ENCODE measurements around the gene LAMA2.

- TF ChIP-seq, protein P1, sequence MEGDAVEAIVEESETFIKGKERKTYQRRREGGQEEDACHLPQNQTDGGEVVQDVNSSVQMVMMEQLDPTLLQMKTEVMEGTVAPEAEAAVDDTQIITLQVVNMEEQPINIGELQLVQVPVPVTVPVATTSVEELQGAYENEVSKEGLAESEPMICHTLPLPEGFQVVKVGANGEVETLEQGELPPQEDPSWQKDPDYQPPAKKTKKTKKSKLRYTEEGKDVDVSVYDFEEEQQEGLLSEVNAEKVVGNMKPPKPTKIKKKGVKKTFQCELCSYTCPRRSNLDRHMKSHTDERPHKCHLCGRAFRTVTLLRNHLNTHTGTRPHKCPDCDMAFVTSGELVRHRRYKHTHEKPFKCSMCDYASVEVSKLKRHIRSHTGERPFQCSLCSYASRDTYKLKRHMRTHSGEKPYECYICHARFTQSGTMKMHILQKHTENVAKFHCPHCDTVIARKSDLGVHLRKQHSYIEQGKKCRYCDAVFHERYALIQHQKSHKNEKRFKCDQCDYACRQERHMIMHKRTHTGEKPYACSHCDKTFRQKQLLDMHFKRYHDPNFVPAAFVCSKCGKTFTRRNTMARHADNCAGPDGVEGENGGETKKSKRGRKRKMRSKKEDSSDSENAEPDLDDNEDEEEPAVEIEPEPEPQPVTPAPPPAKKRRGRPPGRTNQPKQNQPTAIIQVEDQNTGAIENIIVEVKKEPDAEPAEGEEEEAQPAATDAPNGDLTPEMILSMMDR (IDR thresholded peaks at IDR 0.05): no peak
- no peak for TF ChIP-seq SIN3A (IDR thresholded peaks at IDR 0.05; ENCODE audit: borderline replicate concordance, insufficient read depth, low read depth, low read length)
- TF ChIP-seq TCF7L2 (IDR thresholded peaks at IDR 0.05; ENCODE audit: low read depth, low read length): no peak
- no peak for TF ChIP-seq POLR2AphosphoS5 (IDR thresholded peaks at IDR 0.05; ENCODE audit: low read depth, low read length)
Measured at GRCh38 chr6:129089357-129089756, 206.4 kb downstream of the LAMA2 start.
